HCT116 (cell line): ENCODE data around the gene ANKRD49. TPM values are rescaled to one million over a fixed set of nuclear protein-coding genes. Genes with fewer than 3 reads are reported as not detected.

Experiments
- ATAC-seq: fragments of 200-7000 bp; cut with Tn5 transposase; 2 replicates; pipeline ENCODE4 v1.9.1; 2020; ENCODE audit warnings: mild to moderate bottlenecking, moderate library complexity
- BruUV-seq: library from RNA; stranded (reverse); fragments of 400-500 nt; replicated peaks from 2 replicates; lab custom pipeline; 2021; lab: Mats Ljungman, UMichigan
- CTCF ChIA-PET: fragments of 300-600 bp; sonication (Branson Sonifier 250); formaldehyde crosslinking; loops from one replicate; lab custom pipeline; 2021; ENCODE audit warnings: antibody characterized with exemption; lab: Charles Lee
- POLR2A ChIA-PET: fragments of 300-600, 350-600 bp; sonication (Branson Sonifier 250); formaldehyde crosslinking; loops from one replicate; lab custom pipeline; 2021; ENCODE audit warnings: antibody characterized with exemption; lab: Charles Lee
- RAD21 ChIA-PET, 2 experiments: fragments of 300-600 bp; sonication (Branson Sonifier 250); formaldehyde crosslinking; loops; one replicate each; lab custom pipeline; 2023; ENCODE audit warnings: low total read pairs in 2 of 2; ENCODE audit not compliant: uncharacterized antibody in 2 of 2, unreplicated experiment in 2 of 2, low non-redundant PET in 1 of 2; lab: Charles Lee
- DNase-seq: peaks from one replicate; pipeline ENCODE4 v3.0.0-alpha.2; 2010; ENCODE audit warnings: low read depth, low spot score
- H2AFZ ChIP-seq: fragments of 200-600 bp; shearing (Covaris generic), sonication (generic); 2 replicates; pipeline ENCODE4 v1.6.1; 2017; ENCODE audit warnings: low read depth, mixed run types, mixed read lengths, antibody characterized with exemption, low read length; ENCODE audit not compliant: poor library complexity, severe bottlenecking
- H3K27ac ChIP-seq: 2 replicates; pipeline ENCODE4 v1.5.1; 2012; ENCODE audit warnings: low read depth, low read length
- H3K27me3 ChIP-seq: fragments of 200-600 bp; sonication (generic); 2 replicates; pipeline ENCODE4 v1.6.1; 2016; ENCODE audit warnings: mixed run types, low read length, mixed read lengths; ENCODE audit not compliant: insufficient read depth
- H3K36me3 ChIP-seq, 2 experiments: fragments of 200-500 bp in 1 of 2; fragments of 200-600 bp in 1 of 2; sonication (Bioruptor generic) in 1 of 2; sonication (generic) in 1 of 2; 2 replicates each; pipeline versions ENCODE4 v1.5.1 to v1.6.1; 2014 to 2016; ENCODE audit warnings: low read length in 2 of 2, inconsistent platforms in 1 of 2, mixed read lengths in 1 of 2, mixed run types in 1 of 2; ENCODE audit not compliant: insufficient read depth in 2 of 2, control insufficient read depth in 1 of 2
- H3K4me1 ChIP-seq, 2 experiments: fragments of 200-600 bp in 1 of 2; sonication (generic) in 1 of 2; 2 replicates each; pipeline versions ENCODE4 v1.5.1 to v1.6.1; 2012 to 2017; ENCODE audit warnings: low read length in 2 of 2, inconsistent platforms in 1 of 2, mild to moderate bottlenecking in 1 of 2, mixed read lengths in 1 of 2, mixed run types in 1 of 2, moderate library complexity in 1 of 2; ENCODE audit not compliant: insufficient read depth in 2 of 2, control insufficient read depth in 1 of 2
- H3K4me2 ChIP-seq: fragments of 200-600 bp; sonication (generic); 2 replicates; pipeline ENCODE4 v1.6.1; 2017; ENCODE audit warnings: mixed run types, low read length, mixed read lengths
- H3K4me3 ChIP-seq, 2 experiments: fragments of 200-600 bp in 1 of 2; sonication (generic) in 1 of 2; replicated peaks in 1 of 2; 2 replicates each; pipeline ENCODE4 v1.5.1; 2011 to 2016; ENCODE audit warnings: low read length in 2 of 2, control low read depth in 1 of 2, low read depth in 1 of 2, mild to moderate bottlenecking in 1 of 2, mixed read lengths in 1 of 2, mixed run types in 1 of 2
- H3K79me2 ChIP-seq: fragments of 200-600 bp; sonication (generic); 2 replicates; pipeline ENCODE4 v1.6.1; 2017; ENCODE audit warnings: mild to moderate bottlenecking, mixed run types, low read length, moderate library complexity, mixed read lengths; ENCODE audit not compliant: insufficient read depth
- H3K9ac ChIP-seq: fragments of 200-600 bp; sonication (generic); 2 replicates; pipeline ENCODE4 v1.6.1; 2016; ENCODE audit warnings: low read length, mixed read lengths
- H3K9me2 ChIP-seq: fragments of 200-600 bp; sonication (generic), shearing (Covaris generic); 2 replicates; pipeline ENCODE4 v1.6.1; 2017; ENCODE audit warnings: mixed run types, mild to moderate bottlenecking, moderate library complexity; ENCODE audit not compliant: insufficient read depth
- H3K9me3 ChIP-seq, 2 experiments: fragments of 200-500 bp in 1 of 2; fragments of 200-600 bp in 1 of 2; sonication (Bioruptor generic) in 1 of 2; sonication (generic) in 1 of 2; 2 replicates each; pipeline ENCODE4 v1.6.1; 2014 to 2017; ENCODE audit warnings: low read length in 2 of 2, mixed read lengths in 2 of 2, inconsistent platforms in 1 of 2, low read depth in 1 of 2, mild to moderate bottlenecking in 1 of 2, mixed run types in 1 of 2, moderate library complexity in 1 of 2; ENCODE audit not compliant: control insufficient read depth in 1 of 2, insufficient read depth in 1 of 2
- H4K20me1 ChIP-seq: fragments of 200-600 bp; sonication (generic), shearing (Covaris generic); 2 replicates; pipeline ENCODE4 v1.6.1; 2017; ENCODE audit warnings: mixed run types, mild to moderate bottlenecking, moderate library complexity; ENCODE audit not compliant: insufficient read depth
- CEBPB ChIP-seq: IDR thresholded peaks from 2 replicates; pipeline ENCODE4 v1.6.1; 2012; ENCODE audit warnings: low read depth
- ELF1 ChIP-seq: IDR thresholded peaks from 2 replicates; pipeline ENCODE4 v1.6.1; 2012; ENCODE audit warnings: low read depth, borderline replicate concordance
- EZH2 ChIP-seq: fragments of 200-600 bp; sonication (generic); IDR thresholded peaks from 2 replicates; pipeline ENCODE4 v1.6.1; 2017; ENCODE audit warnings: antibody characterized with exemption, mixed run types
- EZH2phosphoT487 ChIP-seq: fragments of 200-600 bp; IDR thresholded peaks from 2 replicates; pipeline ENCODE4 v1.6.1; 2018; ENCODE audit warnings: antibody characterized with exemption, borderline replicate concordance
- FOSL1 ChIP-seq: IDR thresholded peaks from 2 replicates; pipeline ENCODE4 v1.6.1; 2012; ENCODE audit warnings: low read depth
- RAD21 ChIP-seq: IDR thresholded peaks from 2 replicates; pipeline ENCODE4 v1.6.1; 2012; ENCODE audit warnings: low read depth, mild to moderate bottlenecking
- SIN3A ChIP-seq: IDR thresholded peaks from 2 replicates; pipeline ENCODE4 v1.6.1; 2012; ENCODE audit warnings: low read depth
- SRF ChIP-seq: IDR thresholded peaks from 2 replicates; pipeline ENCODE4 v1.6.1; 2012; ENCODE audit warnings: low read depth
- TCF7L2 ChIP-seq: IDR thresholded peaks from 2 replicates; pipeline ENCODE4 v1.7.0; 2011; ENCODE audit warnings: borderline replicate concordance, inconsistent platforms; ENCODE audit not compliant: insufficient read depth, insufficient read length; ENCODE audit errors: extremely low read depth
- YY1 ChIP-seq: IDR thresholded peaks from 2 replicates; pipeline ENCODE4 v1.6.1; 2011; ENCODE audit warnings: low read length, low read depth, moderate library complexity, mild to moderate bottlenecking; ENCODE audit not compliant: insufficient replicate concordance; ENCODE audit errors: extremely low read depth
- intact Hi-C: fragments of 100-400 bp; cut with micrococcal nuclease; formaldehyde crosslinking; loops from 2 replicates; pipeline ENCODE4 v1.10.0; 2022
- total RNA-seq: library from RNA; stranded (reverse); gene quantifications from one replicate; pipeline ENCODE4 v1.2.1, GENCODE V29; 2021; ENCODE audit not compliant: unreplicated experiment
- TF ChIP-seq, protein P1 (sequence below), 3 experiments: fragments of 200-600 bp in 1 of 3; sonication (generic) in 1 of 3; IDR thresholded peaks in 2 of 3; conservative IDR thresholded peaks in 1 of 3; 2 replicates each; pipeline ENCODE4 v1.5.1; 2012 to 2017; ENCODE audit warnings: low read depth in 2 of 3, low read length in 2 of 3, antibody characterized with exemption in 1 of 3, borderline replicate concordance in 1 of 3, control low read depth in 1 of 3, mild to moderate bottlenecking in 1 of 3, mixed read lengths in 1 of 3, mixed run types in 1 of 3, moderate library complexity in 1 of 3; ENCODE audit not compliant: insufficient read depth in 1 of 3
- TF ChIP-seq, protein P2 (sequence below): IDR thresholded peaks from 2 replicates; pipeline ENCODE4 v1.6.1; 2011; ENCODE audit warnings: mild to moderate bottlenecking, low read length, moderate library complexity; ENCODE audit not compliant: insufficient replicate concordance; ENCODE audit errors: extremely low read depth
- TF ChIP-seq, protein P3 (sequence below): IDR thresholded peaks from 2 replicates; pipeline ENCODE4 v1.6.1; 2012
- TF ChIP-seq, protein P4 (sequence below): IDR thresholded peaks from 2 replicates; pipeline ENCODE4 v1.6.1; 2012

Gene ANKRD49
- total RNA-seq, 1 experiment from 2014 or later = 8.2 TPM

DNA sequence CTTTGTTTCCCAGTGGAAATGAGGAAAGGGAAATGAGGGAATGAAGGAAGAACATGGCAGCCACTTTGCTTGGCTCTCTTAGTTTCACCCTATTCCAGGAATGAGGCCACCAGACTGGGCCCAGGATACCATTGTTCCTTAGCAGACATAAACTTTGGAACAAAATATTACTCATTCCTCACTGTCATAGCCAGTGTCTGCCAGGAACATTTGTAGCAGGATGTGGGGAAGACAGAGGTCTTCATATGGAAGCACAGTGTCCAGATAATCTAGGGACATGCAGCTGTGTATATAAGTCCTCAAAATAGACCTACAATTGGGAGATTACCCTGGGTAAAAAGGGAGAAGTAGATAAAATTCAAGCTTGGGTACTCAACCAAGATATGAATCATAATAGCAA is 34.8 kb downstream of the ANKRD49 start:
- ChIA-PET POLR2A (interaction anchor here (1.3 kb wide), 1 partner anchor 15 kb away, joined by 3 read pairs; the partner anchor contains the start of gene FUT4), RAD21 (no interaction called here), CTCF (no interaction called here)
- Histone ChIP-seq H3K9ac (no peak overlapping the region), H3K27me3 (no peaks in the 10 kb centered on the region), H3K4me1 (no peaks in the 10 kb centered on the region), H3K4me3 (no peak overlapping the region), H3K27ac (no peak overlapping the region), H2AFZ (no peak overlapping the region), H3K36me3 (no peaks in the 10 kb centered on the region), H3K4me2 (no peak overlapping the region), H3K9me3 (no peaks in the 10 kb centered on the region), H3K9me2 (no peaks in the 10 kb centered on the region), H4K20me1 (no peaks in the 10 kb centered on the region), H3K79me2 (no peaks in the 10 kb centered on the region)
- no TSS peak for BruUV-seq
- ATAC-seq (no peak), DNase-seq (no peak)
- intact Hi-C loops = no loop called here
- TF ChIP-seq, protein P1, sequence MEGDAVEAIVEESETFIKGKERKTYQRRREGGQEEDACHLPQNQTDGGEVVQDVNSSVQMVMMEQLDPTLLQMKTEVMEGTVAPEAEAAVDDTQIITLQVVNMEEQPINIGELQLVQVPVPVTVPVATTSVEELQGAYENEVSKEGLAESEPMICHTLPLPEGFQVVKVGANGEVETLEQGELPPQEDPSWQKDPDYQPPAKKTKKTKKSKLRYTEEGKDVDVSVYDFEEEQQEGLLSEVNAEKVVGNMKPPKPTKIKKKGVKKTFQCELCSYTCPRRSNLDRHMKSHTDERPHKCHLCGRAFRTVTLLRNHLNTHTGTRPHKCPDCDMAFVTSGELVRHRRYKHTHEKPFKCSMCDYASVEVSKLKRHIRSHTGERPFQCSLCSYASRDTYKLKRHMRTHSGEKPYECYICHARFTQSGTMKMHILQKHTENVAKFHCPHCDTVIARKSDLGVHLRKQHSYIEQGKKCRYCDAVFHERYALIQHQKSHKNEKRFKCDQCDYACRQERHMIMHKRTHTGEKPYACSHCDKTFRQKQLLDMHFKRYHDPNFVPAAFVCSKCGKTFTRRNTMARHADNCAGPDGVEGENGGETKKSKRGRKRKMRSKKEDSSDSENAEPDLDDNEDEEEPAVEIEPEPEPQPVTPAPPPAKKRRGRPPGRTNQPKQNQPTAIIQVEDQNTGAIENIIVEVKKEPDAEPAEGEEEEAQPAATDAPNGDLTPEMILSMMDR (IDR thresholded peaks at IDR 0.05 in 2 of 3, conservative IDR thresholded peaks at IDR 0.05 in 1 of 3; ENCODE audit: borderline replicate concordance in 1 of 3, insufficient read depth in 1 of 3, low read depth in 2 of 3, low read length in 2 of 3) = no peak
- no peak for TF ChIP-seq CEBPB
- no peak for TF ChIP-seq ELF1
- TF ChIP-seq, protein P2, sequence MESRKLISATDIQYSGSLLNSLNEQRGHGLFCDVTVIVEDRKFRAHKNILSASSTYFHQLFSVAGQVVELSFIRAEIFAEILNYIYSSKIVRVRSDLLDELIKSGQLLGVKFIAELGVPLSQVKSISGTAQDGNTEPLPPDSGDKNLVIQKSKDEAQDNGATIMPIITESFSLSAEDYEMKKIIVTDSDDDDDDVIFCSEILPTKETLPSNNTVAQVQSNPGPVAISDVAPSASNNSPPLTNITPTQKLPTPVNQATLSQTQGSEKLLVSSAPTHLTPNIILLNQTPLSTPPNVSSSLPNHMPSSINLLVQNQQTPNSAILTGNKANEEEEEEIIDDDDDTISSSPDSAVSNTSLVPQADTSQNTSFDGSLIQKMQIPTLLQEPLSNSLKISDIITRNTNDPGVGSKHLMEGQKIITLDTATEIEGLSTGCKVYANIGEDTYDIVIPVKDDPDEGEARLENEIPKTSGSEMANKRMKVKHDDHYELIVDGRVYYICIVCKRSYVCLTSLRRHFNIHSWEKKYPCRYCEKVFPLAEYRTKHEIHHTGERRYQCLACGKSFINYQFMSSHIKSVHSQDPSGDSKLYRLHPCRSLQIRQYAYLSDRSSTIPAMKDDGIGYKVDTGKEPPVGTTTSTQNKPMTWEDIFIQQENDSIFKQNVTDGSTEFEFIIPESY = no peak
- TF ChIP-seq TCF7L2 = no peak
- TF ChIP-seq RAD21 = no peak
- TF ChIP-seq EZH2phosphoT487 = no peak
- TF ChIP-seq, protein P3, sequence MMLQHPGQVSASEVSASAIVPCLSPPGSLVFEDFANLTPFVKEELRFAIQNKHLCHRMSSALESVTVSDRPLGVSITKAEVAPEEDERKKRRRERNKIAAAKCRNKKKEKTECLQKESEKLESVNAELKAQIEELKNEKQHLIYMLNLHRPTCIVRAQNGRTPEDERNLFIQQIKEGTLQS = no peak
- TF ChIP-seq FOSL1 = no peak
- TF ChIP-seq YY1 = no peak
- TF ChIP-seq, protein P4, sequence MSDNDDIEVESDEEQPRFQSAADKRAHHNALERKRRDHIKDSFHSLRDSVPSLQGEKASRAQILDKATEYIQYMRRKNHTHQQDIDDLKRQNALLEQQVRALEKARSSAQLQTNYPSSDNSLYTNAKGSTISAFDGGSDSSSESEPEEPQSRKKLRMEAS = no peak
- TF ChIP-seq EZH2 = no peak
- no peak for TF ChIP-seq SIN3A
- no peak for TF ChIP-seq SRF
